GM12872 (cell line): ENCODE results near the gene SOS1.

Experiments
- CTCF ChIP-seq: IDR thresholded peaks from 3 replicates; pipeline ENCODE4 v1.5.1; 2011; ENCODE audit warnings: low read depth, mild to moderate bottlenecking, low read length, moderate library complexity; ENCODE audit not compliant: insufficient read depth

The SOS1 gene

GRCh38 chr2:38988716-38989115 lies 132.1 kb downstream of the SOS1 start:
- TF ChIP-seq CTCF: no peak

- no peak for TF ChIP-seq CTCF
Measured at GRCh38 chr2:38982498-38982897, 138.4 kb downstream of the SOS1 start.

GRCh38 chr2:38981670-38982357 lies 139.0 kb downstream of the SOS1 start:
- no peak for TF ChIP-seq CTCF

GRCh38 chr2:38981003-38981669 lies 139.7 kb downstream of the SOS1 start:
- TF ChIP-seq CTCF: no peak

GRCh38 chr2:38978908-38979307 lies 141.9 kb downstream of the SOS1 start:
- no peak for TF ChIP-seq CTCF

GRCh38 chr2:38978296-38978903 lies 142.5 kb downstream of the SOS1 start:
- TF ChIP-seq CTCF: no peak

- TF ChIP-seq CTCF: no peak
Measured at GRCh38 chr2:38977047-38977446, 143.8 kb downstream of the SOS1 start.
